ENCODE measurements around the gene CDH4.

- TF ChIP-seq REST (IDR thresholded peaks at IDR 0.05; ENCODE audit: insufficient read depth in 1 of 2, low read depth in 2 of 2, low read length in 2 of 2) (no peak), POLR2AphosphoS5 (IDR thresholded peaks at IDR 0.05; ENCODE audit: low read depth, low read length) (no peak), TAF1 (IDR thresholded peaks at IDR 0.05; ENCODE audit: borderline replicate concordance, insufficient read depth, low read length) (no peak), SIN3A (IDR thresholded peaks at IDR 0.05; ENCODE audit: borderline replicate concordance, insufficient read depth, low read length) (no peak)
Measured at GRCh38 chr20:61712688-61713087, 460.6 kb downstream of the CDH4 start.

All from PFSK-1 (cell line).